Spinal cord (tissue), 10 donors: ENCODE data around the gene TM4SF18. TPM values are rescaled to one million over a fixed set of nuclear protein-coding genes. Genes with fewer than 3 reads are reported as not detected.
A peak's percentile ranks its signal among the peaks of the same experiment; 100 is the strongest.

ENCODE experiments used
- DNase-seq, 6 donors: peaks; one replicate each; pipeline versions ENCODE4 v3.0.0 to v3.0.0-alpha.2; 2013 to 2015; ENCODE audit warnings: low spot score in 6 of 6, low read depth in 4 of 6
- H3K27ac ChIP-seq: one replicate; pipeline ENCODE4 v1.5.1; 2013; ENCODE audit warnings: low read depth, low read length, control low read depth
- H3K27me3 ChIP-seq: one replicate; pipeline ENCODE4 v1.6.1; 2013; ENCODE audit warnings: low read length; ENCODE audit not compliant: control insufficient read depth, insufficient read depth
- H3K36me3 ChIP-seq: one replicate; pipeline ENCODE4 v1.6.1; 2013; ENCODE audit warnings: low read length; ENCODE audit not compliant: control insufficient read depth, insufficient read depth
- H3K4me1 ChIP-seq: one replicate; pipeline ENCODE4 v1.6.1; 2013; ENCODE audit warnings: low read length; ENCODE audit not compliant: control insufficient read depth, insufficient read depth
- H3K4me3 ChIP-seq: one replicate; pipeline ENCODE4 v1.5.1; 2013; ENCODE audit warnings: low read depth, low read length, control low read depth
- H3K9me3 ChIP-seq: one replicate; pipeline ENCODE4 v1.6.1; 2013; ENCODE audit warnings: low read length; ENCODE audit not compliant: control insufficient read depth, insufficient read depth
- WGBS: methylation state at CpG from one replicate; pipeline ENCODE4 v1.1.5; 2013; ENCODE audit warnings: missing lambda C conversion rate; ENCODE audit not compliant: insufficient coverage; 5-methylcytosine and 5-hydroxymethylcytosine counted together
- polyA plus RNA-seq, 2 donors: library from polyadenylated mRNA; unstranded; fragments of 120-200 nt; gene quantifications; one replicate each; pipeline ENCODE4 v1.2.1, GENCODE V29; 2013; ENCODE audit not compliant: insufficient read length in 2 of 2
- total RNA-seq, 2 donors: library from RNA; depleted of rRNA in 1 of 2; stranded (reverse); fragments of 120-200 nt in 1 of 2; fragments of >200 nt in 1 of 2; gene quantifications; one replicate each; pipeline versions ENCODE4 v1.2.3 to v1.2.4, GENCODE V29; 2013 to 2014
- donor health status: healthy.

Gene TM4SF18
- total and polyA plus RNA-seq, 4 donors, result 8.1 to 17.1 (median 11.1) TPM

DNA sequence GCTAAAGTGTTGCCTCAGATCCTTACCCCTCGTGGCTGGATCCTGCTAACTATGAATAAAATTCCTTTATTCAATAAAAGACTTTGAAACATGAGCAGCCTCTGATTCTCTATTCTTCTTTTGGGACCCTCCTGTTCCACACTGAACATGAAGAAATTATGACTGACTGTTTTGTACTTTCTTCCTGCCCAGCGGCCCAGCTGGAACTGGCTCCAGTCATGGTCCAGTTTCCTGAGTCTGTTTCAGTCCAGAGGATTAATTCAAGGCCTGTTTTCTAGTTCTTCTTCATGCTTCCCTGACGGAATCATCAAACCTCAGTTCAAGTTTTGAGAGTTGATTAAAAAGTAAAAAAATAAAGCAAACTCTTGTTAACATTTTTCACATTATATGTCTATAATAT lies 59.2 kb downstream of the TM4SF18 start:
- Histone ChIP-seq H3K4me3 (no peak overlapping the region), H3K27me3 (no peaks in the 10 kb centered on the region), H3K9me3 (no peaks in the 10 kb centered on the region), H3K36me3 (no peaks in the 10 kb centered on the region), H3K4me1 (no peaks in the 10 kb centered on the region), H3K27ac (no peak overlapping the region)
- no peak for DNase-seq
- WGBS, result 75% methylated on average over 1 of the region's 3 CpGs

- Histone ChIP-seq H3K4me3 (no peak overlapping the region), H3K4me1 (no peaks in the 10 kb centered on the region), H3K36me3 (no peaks in the 10 kb centered on the region), H3K27ac (no peak overlapping the region), H3K9me3 (no peaks in the 10 kb centered on the region), H3K27me3 (no peaks in the 10 kb centered on the region)
- WGBS, result 0% methylated on average over 2 of the region's 4 CpGs
- peak; percentile 53 to 93 (median 68) for DNase-seq
These were observed 60.2 kb downstream of the TM4SF18 start for GRCh38 chr3:149273096-149273751.

DNA sequence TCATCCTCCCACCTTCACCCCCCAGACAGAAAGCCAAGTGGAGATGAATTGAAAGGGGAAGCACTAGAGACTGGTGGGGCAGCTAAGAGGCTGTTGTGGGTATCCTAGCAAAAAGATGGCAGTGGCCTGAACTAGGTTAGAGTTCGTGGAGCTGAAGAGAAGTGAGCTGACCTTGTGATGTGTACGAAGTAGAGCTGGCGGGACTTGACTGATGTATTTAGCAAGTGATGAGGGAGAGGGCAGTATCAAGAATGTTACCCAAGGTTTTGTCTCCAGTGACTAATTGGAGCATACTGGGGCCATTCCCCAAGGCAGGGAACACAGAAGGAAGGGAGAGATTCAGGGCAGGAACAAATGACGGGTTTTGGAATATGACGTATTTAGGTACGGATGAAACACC lies 61.8 kb downstream of the TM4SF18 start:
- DNase-seq, result no peak
- H3K4me3 ChIP-seq, result no peak overlapping the region
- WGBS, result 82% methylated on average over 5 of the region's 6 CpGs
- no peaks in the 10 kb centered on the region for H3K36me3 ChIP-seq
- no peaks in the 10 kb centered on the region for H3K27me3 ChIP-seq
- H3K4me1 ChIP-seq, result no peaks in the 10 kb centered on the region
- no peak overlapping the region for H3K27ac ChIP-seq
- no peaks in the 10 kb centered on the region for H3K9me3 ChIP-seq

- Histone ChIP-seq H3K4me1 (no peaks in the 10 kb centered on the region), H3K36me3 (no peaks in the 10 kb centered on the region), H3K27ac (no peak overlapping the region), H3K9me3 (no peaks in the 10 kb centered on the region), H3K27me3 (no peaks in the 10 kb centered on the region), H3K4me3 (no peak overlapping the region)
- no CpG with 5 or more reads among the region's 2 CpGs for WGBS
- no peak for DNase-seq
These were observed 63.3 kb downstream of the TM4SF18 start for GRCh38 chr3:149270180-149270579.

DNA sequence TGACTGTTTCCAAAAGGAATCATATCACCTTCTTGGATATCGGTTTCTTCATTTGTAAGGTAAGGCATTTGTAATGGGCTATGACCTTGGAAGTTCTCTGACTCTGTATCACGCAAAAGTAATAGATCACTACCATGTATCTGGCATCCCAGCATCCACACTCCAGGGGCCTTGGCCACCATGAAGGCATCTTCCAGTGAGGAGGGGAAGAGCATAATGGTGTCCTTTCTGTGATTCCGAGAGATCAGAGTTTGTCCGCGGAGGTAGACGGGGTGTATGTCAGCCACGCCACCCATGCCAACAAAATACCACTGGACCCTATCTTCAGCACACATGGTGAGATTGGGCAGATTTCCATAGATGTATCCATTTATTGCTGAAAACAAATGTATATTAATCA lies 63.7 kb downstream of the TM4SF18 start:
- Histone ChIP-seq H3K4me1 (no peaks in the 10 kb centered on the region), H3K9me3 (no peaks in the 10 kb centered on the region), H3K4me3 (no peak overlapping the region), H3K27me3 (no peaks in the 10 kb centered on the region), H3K27ac (no peak overlapping the region), H3K36me3 (no peaks in the 10 kb centered on the region)
- no CpG with 5 or more reads among the region's 7 CpGs for WGBS
- DNase-seq, result no peak

Other genes with a start within 250 kb of the TM4SF18 start
- 10 to 100 TPM; 66.7 to 87.7 TPM for gene HLTF, start 247.1 kb downstream of the TM4SF18 start, total RNA-seq
- gene HLTF, start 247.1 kb downstream of the TM4SF18 start, polyA plus RNA-seq, result 10 to 100 TPM; 35.6 to 45.6 TPM
- gene HPS3, start 204.0 kb downstream of the TM4SF18 start, total RNA-seq, result 10 to 100 TPM; 22.9 to 28.1 TPM
- 10 to 100 TPM; 21.6 to 28.5 TPM for gene HPS3, start 204.0 kb downstream of the TM4SF18 start, polyA plus RNA-seq
- 10 to 100 TPM in 1 of 2 donors, 1 to 10 TPM in 1; 1.7 to 48.7 TPM for gene CP, start 111.8 kb downstream of the TM4SF18 start, total RNA-seq
- gene CP, start 111.8 kb downstream of the TM4SF18 start, polyA plus RNA-seq, result 1 to 10 TPM in 1 of 2 donors, under 1 TPM in 1; 0.93 to 1.3 TPM
- gene TM4SF1, start 44.0 kb upstream of the TM4SF18 start, total RNA-seq, result 100 to 1,000 TPM; 106 to 110 TPM
- 10 to 100 TPM; 18.5 to 39.4 TPM for gene TM4SF1, start 44.0 kb upstream of the TM4SF18 start, polyA plus RNA-seq
- gene TM4SF4, start 141.1 kb upstream of the TM4SF18 start, total RNA-seq, result under 1 TPM in 1 of 2 donors, not detected in 1; 0.69 TPM
- gene TM4SF4, start 141.1 kb upstream of the TM4SF18 start, polyA plus RNA-seq, result under 1 TPM in 1 of 2 donors, not detected in 1; 0.39 TPM